LNCaP clone FGC (cell line): ENCODE data around the gene CD28.

Experiments
- DNase-seq: peaks from one replicate; pipeline ENCODE4 v3.0.0-alpha.2; 2011; ENCODE audit warnings: low read depth
- H3K4me3 ChIP-seq: 2 replicates; pipeline ENCODE4 v1.5.1; 2011; ENCODE audit warnings: mild to moderate bottlenecking, low read depth, low read length, control low read depth
- CTCF ChIP-seq: IDR thresholded peaks from 2 replicates; pipeline ENCODE4 v1.5.1; 2012; ENCODE audit warnings: mild to moderate bottlenecking; ENCODE audit not compliant: control insufficient read depth, insufficient read depth; ENCODE audit errors: extremely low read depth

CD28 gene

GRCh38 chr2:203743441-203743981 is 37.1 kb downstream of the CD28 start:
- DNase-seq: no peak
- H3K4me3 ChIP-seq: no peak overlapping the region
- no peak for TF ChIP-seq CTCF

DNA sequence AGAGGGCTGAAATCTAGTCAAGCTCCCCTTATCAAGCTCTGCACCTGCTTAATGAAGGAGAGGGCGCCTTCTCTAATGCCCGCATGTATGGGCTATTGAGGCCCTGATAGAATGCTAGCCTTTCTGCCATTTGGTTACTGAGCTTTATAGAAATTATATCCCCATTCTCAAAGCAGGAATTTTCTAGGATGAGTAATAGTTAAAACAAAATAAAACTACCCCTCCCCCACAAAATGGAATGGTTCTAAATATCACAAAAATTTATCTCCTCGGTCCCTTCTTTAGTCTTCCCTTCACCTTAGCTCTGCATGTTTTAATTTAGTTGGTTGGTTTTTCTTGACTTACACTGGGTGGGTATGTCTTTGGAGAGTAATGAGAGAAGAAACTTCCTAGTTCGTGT is 37.7 kb downstream of the CD28 start:
- no peak overlapping the region for H3K4me3 ChIP-seq
- no peak for DNase-seq
- no peak for TF ChIP-seq CTCF

DNA sequence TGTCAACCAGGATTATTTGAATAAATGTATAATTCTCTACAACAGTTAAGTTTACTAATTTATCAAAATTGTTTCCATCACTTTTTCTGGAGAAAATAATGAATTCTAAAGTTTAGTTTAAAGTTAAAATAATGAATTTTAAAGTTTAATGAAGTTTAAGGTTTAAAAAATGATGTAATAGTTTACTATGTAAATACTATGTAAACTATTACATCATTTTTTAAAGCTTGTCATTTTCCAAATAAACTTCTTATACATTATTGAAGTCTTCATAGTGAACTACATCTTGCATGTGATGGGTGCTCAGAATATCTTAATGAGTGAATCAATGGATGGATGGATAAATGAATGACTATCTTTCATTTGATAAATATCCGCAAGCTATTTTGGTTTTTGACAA is 38.8 kb downstream of the CD28 start:
- no peak for TF ChIP-seq CTCF
- no peak for DNase-seq
- no peak overlapping the region for H3K4me3 ChIP-seq

- no peak overlapping the region for H3K4me3 ChIP-seq
- DNase-seq: no peak
- no peak for TF ChIP-seq CTCF
Measured at GRCh38 chr2:203748331-203749126, 42.1 kb downstream of the CD28 start.

DNA sequence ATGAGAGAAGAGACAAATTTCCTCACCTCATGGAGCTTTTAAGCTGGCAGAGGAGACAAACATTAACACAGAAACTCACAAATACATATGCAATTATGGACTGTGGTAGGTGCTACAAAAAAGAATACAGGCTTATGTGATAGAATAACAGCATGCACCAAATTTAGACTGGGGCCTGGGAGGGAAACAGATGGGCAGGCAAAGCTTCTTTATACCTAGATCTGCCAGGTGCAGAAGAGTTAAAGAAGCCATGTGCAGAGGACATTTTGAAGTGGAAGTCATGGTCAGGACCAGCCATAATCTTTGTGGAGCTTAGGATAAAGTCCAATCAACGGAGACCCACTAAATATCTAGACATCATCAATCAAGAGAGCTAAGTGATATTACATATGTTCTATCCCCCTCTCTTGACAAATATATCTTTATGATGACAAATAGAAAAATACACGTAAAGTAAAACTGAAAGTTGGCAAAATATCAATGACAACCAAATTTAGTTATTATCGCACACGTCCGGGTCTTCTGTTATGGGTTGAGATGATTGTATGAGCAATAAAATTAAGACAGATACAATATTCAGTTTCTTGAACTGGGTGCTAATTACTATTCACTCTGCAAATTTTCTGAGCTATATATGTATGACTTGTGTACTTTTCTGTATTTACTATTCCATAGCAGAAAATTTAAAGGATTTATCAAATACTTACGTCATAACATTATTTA is 44.1 kb downstream of the CD28 start:
- no peak for DNase-seq
- H3K4me3 ChIP-seq: no peak overlapping the region
- no peak for TF ChIP-seq CTCF

- no peak for DNase-seq
- no peak for TF ChIP-seq CTCF
- H3K4me3 ChIP-seq: no peak overlapping the region
Measured at GRCh38 chr2:203751685-203752271, 45.3 kb downstream of the CD28 start.
